Measurements from ENCODE around the gene NCKIPSD. TPM values are rescaled to one million over a fixed set of nuclear protein-coding genes. Genes with fewer than 3 reads are reported as not detected.

NCKIPSD gene
- polyA plus RNA-seq, 3 donors: 4.2 to 14.8 (median 4.3) TPM

GRCh38 chr3:48700731-48701405 lies 15.2 kb upstream of the NCKIPSD start:
- no CpG with 5 or more reads among the region's 11 CpGs for WGBS (ENCODE audit: insufficient coverage)
- H3K9me3 Mint-ChIP-seq: no peaks in the 10 kb centered on the region
- H3K27ac Mint-ChIP-seq: no peak overlapping the region
- intact Hi-C loops (cut with micrococcal nuclease): no loop called here
- Histone ChIP-seq H3K36me3 (replicated peaks in 1 of 2; ENCODE audit: control insufficient read depth in 1 of 2, insufficient read depth in 2 of 2, low read length in 2 of 2) (peaks cover 26 to 56% of the 10 kb centered on the region in 2 donors), H3K4me3 (replicated peaks in 1 of 3; ENCODE audit: low read depth in 2 of 3, low read length in 3 of 3) (no peak overlapping the region), H3K27ac (ENCODE audit: low read depth in 1 of 2, low read length in 2 of 2) (no peak overlapping the region), H2AFZ (ENCODE audit: insufficient read depth, low read depth, low read length, poor library complexity, severe bottlenecking) (no peak overlapping the region), H3K9ac (ENCODE audit: insufficient read depth, low read length, poor library complexity, severe bottlenecking) (no peak overlapping the region), H3K27me3 (ENCODE audit: control insufficient read depth in 2 of 2, insufficient read depth in 2 of 2, low read length in 2 of 2) (no peaks in the 10 kb centered on the region), H4K20me1 (ENCODE audit: insufficient read depth, low read length) (peaks cover 97% of the 10 kb centered on the region), H3K9me3 (replicated peaks in 1 of 2; ENCODE audit: control insufficient read depth in 1 of 2, insufficient read depth in 1 of 2, low read length in 2 of 2) (no peaks in the 10 kb centered on the region), H3K4me2 (replicated peaks; ENCODE audit: extremely low read depth, low read length, poor library complexity, severe bottlenecking) (no peak overlapping the region), H3K4me1 (ENCODE audit: control insufficient read depth in 1 of 2, insufficient read depth in 2 of 2, low read length in 2 of 2) (no peaks in the 10 kb centered on the region), H3K79me2 (ENCODE audit: insufficient read depth, low read length) (peaks cover 97% of the 10 kb centered on the region)
- no peaks in the 10 kb centered on the region for H3K27me3 Mint-ChIP-seq (ENCODE audit: low read depth in 3 of 3)
- no peak overlapping the region for H3K4me3 Mint-ChIP-seq
- DNase-seq: no peak
- H3K4me1 Mint-ChIP-seq: peaks cover 1% of the 10 kb centered on the region
- H3K36me3 Mint-ChIP-seq: peaks cover 16 to 47% of the 10 kb centered on the region in 2 donors
- no peak for TF ChIP-seq CTCF (IDR thresholded peaks at IDR 0.05)

- no peaks in the 10 kb centered on the region for H3K4me1 ChIP-seq (ENCODE audit: control insufficient read depth in 1 of 2, insufficient read depth in 2 of 2, low read length in 2 of 2)
- H3K27me3 ChIP-seq (ENCODE audit: control insufficient read depth in 2 of 2, insufficient read depth in 2 of 2, low read length in 2 of 2): no peaks in the 10 kb centered on the region
- no peaks in the 10 kb centered on the region for H3K9me3 ChIP-seq (replicated peaks in 1 of 2; ENCODE audit: control insufficient read depth in 1 of 2, insufficient read depth in 1 of 2, low read length in 2 of 2)
- Mint-ChIP-seq H3K27me3 (ENCODE audit: low read depth in 3 of 3) (no peaks in the 10 kb centered on the region), H3K4me3 (no peak overlapping the region), H3K27ac (peak overlapping the region in 1 of 7 donors; percentile 12), H3K9me3 (no peaks in the 10 kb centered on the region), H3K4me1 (no peaks in the 10 kb centered on the region), H3K36me3 (peaks cover 32 to 47% of the 10 kb centered on the region in 2 donors)
- H3K79me2 ChIP-seq (ENCODE audit: insufficient read depth, low read length): peaks cover 82% of the 10 kb centered on the region
- WGBS (ENCODE audit: insufficient coverage): 97% methylated on average over 5 of the region's 8 CpGs
- H3K9ac ChIP-seq (ENCODE audit: insufficient read depth, low read length, poor library complexity, severe bottlenecking): no peak overlapping the region
- intact Hi-C loops (cut with micrococcal nuclease): no loop called here
- peaks cover 98% of the 10 kb centered on the region for H4K20me1 ChIP-seq (ENCODE audit: insufficient read depth, low read length)
- no peak overlapping the region for H3K4me3 ChIP-seq (replicated peaks in 1 of 3; ENCODE audit: low read depth in 2 of 3, low read length in 3 of 3)
- DNase-seq: no peak
- no peak overlapping the region for H3K4me2 ChIP-seq (replicated peaks; ENCODE audit: extremely low read depth, low read length, poor library complexity, severe bottlenecking)
- H3K27ac ChIP-seq (ENCODE audit: low read depth in 1 of 2, low read length in 2 of 2): no peak overlapping the region
- no peak overlapping the region for H2AFZ ChIP-seq (ENCODE audit: insufficient read depth, low read depth, low read length, poor library complexity, severe bottlenecking)
- peaks cover 35 to 68% of the 10 kb centered on the region in 2 donors for H3K36me3 ChIP-seq (replicated peaks in 1 of 2; ENCODE audit: control insufficient read depth in 1 of 2, insufficient read depth in 2 of 2, low read length in 2 of 2)
- TF ChIP-seq CTCF (IDR thresholded peaks at IDR 0.05): no peak
Observed at GRCh38 chr3:48698891-48699290, 13.2 kb upstream of the NCKIPSD start.

All from CD14-positive monocyte (primary cell).